IMR-90 (cell line): Measurements from ENCODE around the gene PLEKHA8. TPM values are rescaled to one million over a fixed set of nuclear protein-coding genes. Genes with fewer than 3 reads are reported as not detected.

ENCODE experiments used
- ATAC-seq: fragments of 200-7000 bp; cut with Tn5 transposase; 2 replicates; pipeline ENCODE4 v1.9.1; 2020; ENCODE audit warnings: low read depth, mild to moderate bottlenecking, moderate library complexity
- BruUV-seq: library from RNA; stranded (reverse); fragments of 400-500 nt; replicated peaks from 2 replicates; lab custom pipeline; 2021; lab: Mats Ljungman, UMichigan
- CTCF ChIA-PET: fragments of 300-600 bp; formaldehyde crosslinking; extraction: SDS; loops from one replicate; lab custom pipeline; 2021; ENCODE audit warnings: antibody characterized with exemption; lab: Yijun Ruan, JAX
- POLR2A ChIA-PET: fragments of 300-600 bp; sonication (Branson Sonifier 250); formaldehyde crosslinking; loops from one replicate; lab custom pipeline; 2022; ENCODE audit warnings: antibody characterized with exemption; ENCODE audit not compliant: unreplicated experiment; lab: Charles Lee
- DNase-seq: peaks from one replicate; pipeline ENCODE4 v3.0.0; 2013
- H2AFZ ChIP-seq: replicated peaks from 2 replicates; pipeline ENCODE3; 2013; ENCODE audit warnings: low read length, mild to moderate bottlenecking; ENCODE audit not compliant: poor library complexity
- H2AK5ac ChIP-seq: 2 replicates; pipeline ENCODE4 v1.6.1; 2013; ENCODE audit warnings: low read depth, low read length, inconsistent platforms
- H2AK9ac ChIP-seq: replicated peaks from 2 replicates; pipeline ENCODE3; 2013; ENCODE audit warnings: mild to moderate bottlenecking, low read depth, low read length, moderate library complexity; ENCODE audit not compliant: poor library complexity
- H2BK120ac ChIP-seq: 2 replicates; pipeline ENCODE4 v1.6.1; 2013; ENCODE audit warnings: low read depth, low read length, inconsistent platforms
- H2BK15ac ChIP-seq: 3 replicates; pipeline ENCODE4 v1.6.1; 2013; ENCODE audit warnings: low read depth, low read length, inconsistent platforms
- H2BK20ac ChIP-seq: 2 replicates; pipeline ENCODE4 v1.6.1; 2013; ENCODE audit warnings: low read depth, mild to moderate bottlenecking, inconsistent platforms, low read length, moderate library complexity
- H2BK5ac ChIP-seq: 2 replicates; pipeline ENCODE4 v1.6.1; 2013; ENCODE audit warnings: mild to moderate bottlenecking, low read depth, low read length, inconsistent platforms; ENCODE audit not compliant: poor library complexity, severe bottlenecking
- H3K14ac ChIP-seq: replicated peaks from 2 replicates; pipeline ENCODE4 v1.6.1; 2013; ENCODE audit warnings: low read depth, low read length, inconsistent platforms
- H3K18ac ChIP-seq: 2 replicates; pipeline ENCODE4 v1.6.1; 2013; ENCODE audit warnings: low read depth, low read length, control low read depth
- H3K23ac ChIP-seq: 2 replicates; pipeline ENCODE4 v1.6.1; 2013; ENCODE audit warnings: low read depth, low read length, inconsistent platforms
- H3K27ac ChIP-seq: 2 replicates; pipeline ENCODE4 v1.5.1; 2013; ENCODE audit warnings: mild to moderate bottlenecking, control low read depth, low read length; ENCODE audit not compliant: insufficient read depth
- H3K27me3 ChIP-seq: 2 replicates; pipeline ENCODE4 v1.6.1; 2013; ENCODE audit warnings: low read length; ENCODE audit not compliant: control insufficient read depth, insufficient read depth
- H3K36me3 ChIP-seq: 2 replicates; pipeline ENCODE4 v1.6.1; 2013; ENCODE audit warnings: low read length, mixed read lengths; ENCODE audit not compliant: control insufficient read depth, insufficient read depth
- H3K4ac ChIP-seq: 2 replicates; pipeline ENCODE4 v1.6.1; 2013; ENCODE audit warnings: low read depth, low read length, inconsistent platforms
- H3K4me1 ChIP-seq: 2 replicates; pipeline ENCODE4 v1.6.1; 2013; ENCODE audit warnings: low read length, mixed read lengths; ENCODE audit not compliant: control insufficient read depth, insufficient read depth
- H3K4me2 ChIP-seq: 2 replicates; pipeline ENCODE4 v1.6.1; 2013; ENCODE audit warnings: low read depth, mild to moderate bottlenecking, control low read depth, low read length, moderate library complexity
- H3K4me3 ChIP-seq: 2 replicates; pipeline ENCODE4 v1.5.1; 2013; ENCODE audit warnings: low read depth, mild to moderate bottlenecking, control low read depth, low read length, moderate library complexity; ENCODE audit not compliant: insufficient read depth
- H3K56ac ChIP-seq: 2 replicates; pipeline ENCODE4 v1.6.1; 2013; ENCODE audit warnings: low read length, inconsistent platforms; ENCODE audit not compliant: insufficient read depth; ENCODE audit errors: extremely low read depth
- H3K79me1 ChIP-seq, 2 experiments: 2 replicates each; pipeline ENCODE4 v1.6.1; 2013; ENCODE audit warnings: low read length in 2 of 2, inconsistent platforms in 1 of 2, low read depth in 1 of 2
- H3K9ac ChIP-seq: 2 replicates; pipeline ENCODE4 v1.6.1; 2013; ENCODE audit warnings: low read depth, low read length, control low read depth
- H3K9me1 ChIP-seq: 2 replicates; pipeline ENCODE4 v1.6.1; 2013; ENCODE audit warnings: low read length, inconsistent platforms; ENCODE audit not compliant: insufficient read depth
- H3K9me3 ChIP-seq: 2 replicates; pipeline ENCODE4 v1.6.1; 2013; ENCODE audit warnings: low read length; ENCODE audit not compliant: control insufficient read depth, insufficient read depth
- H4K20me1 ChIP-seq: 2 replicates; pipeline ENCODE4 v1.6.1; 2013; ENCODE audit warnings: low read length, inconsistent platforms; ENCODE audit not compliant: insufficient read depth
- H4K5ac ChIP-seq: 2 replicates; pipeline ENCODE4 v1.6.1; 2013; ENCODE audit warnings: mild to moderate bottlenecking, low read depth, low read length, control low read depth
- H4K8ac ChIP-seq, 2 experiments: 2 replicates each; pipeline ENCODE4 v1.6.1; 2013; ENCODE audit warnings: low read depth in 2 of 2, low read length in 2 of 2, control low read depth in 1 of 2, inconsistent platforms in 1 of 2
- H4K91ac ChIP-seq: 2 replicates; pipeline ENCODE4 v1.6.1; 2013; ENCODE audit warnings: low read depth, low read length, inconsistent platforms; ENCODE audit not compliant: insufficient read depth
- BHLHE40 ChIP-seq: fragments of 150-350 bp; IDR thresholded peaks from 2 replicates; pipeline ENCODE4 v1.6.1; 2016; ENCODE audit warnings: mild to moderate bottlenecking, low read depth, low read length
- CEBPB ChIP-seq: IDR thresholded peaks from 2 replicates; pipeline ENCODE4 v1.6.1; 2012; ENCODE audit warnings: low read depth, low read length, improper control_type of control experiment
- CHD1 ChIP-seq: IDR thresholded peaks from 2 replicates; pipeline ENCODE4 v1.6.1; 2012; ENCODE audit warnings: low read depth, low read length, improper control_type of control experiment
- FOS ChIP-seq: fragments of 150-350 bp; IDR thresholded peaks from 2 replicates; pipeline ENCODE4 v1.6.1; 2016; ENCODE audit warnings: low read depth, low read length
- MAZ ChIP-seq: IDR thresholded peaks from 2 replicates; pipeline ENCODE4 v1.6.1; 2012; ENCODE audit warnings: low read depth, mild to moderate bottlenecking, low read length, improper control_type of control experiment, moderate library complexity, borderline replicate concordance
- MXI1 ChIP-seq: IDR thresholded peaks from 2 replicates; pipeline ENCODE4 v1.6.1; 2012; ENCODE audit warnings: low read depth, mild to moderate bottlenecking, low read length, moderate library complexity, borderline replicate concordance
- POLR2A ChIP-seq: IDR thresholded peaks from 2 replicates; pipeline ENCODE4 v1.6.1; 2012; ENCODE audit warnings: mild to moderate bottlenecking, low read depth, low read length
- RAD21 ChIP-seq: IDR thresholded peaks from 2 replicates; pipeline ENCODE4 v1.6.1; 2012; ENCODE audit warnings: low read length, improper control_type of control experiment
- RFX5 ChIP-seq: IDR thresholded peaks from 2 replicates; pipeline ENCODE4 v1.8.0; 2012; ENCODE audit warnings: low read depth, mild to moderate bottlenecking, low read length, moderate library complexity
- SMC3 ChIP-seq: fragments of 150-350 bp; IDR thresholded peaks from 2 replicates; pipeline ENCODE4 v1.6.1; 2016; ENCODE audit warnings: low read depth, mild to moderate bottlenecking, antibody characterized with exemption, low read length, moderate library complexity
- WGBS, 2 experiments: methylation state at CpG; one replicate each; pipeline versions ENCODE4 v1.1.5 to v1.1.7; 2013; ENCODE audit warnings: missing lambda C conversion rate in 2 of 2; ENCODE audit not compliant: insufficient read length in 1 of 2; ENCODE audit errors: extremely low coverage in 2 of 2; 5-methylcytosine and 5-hydroxymethylcytosine counted together
- dilution Hi-C: fragments of 300-500 bp; cut with HindIII; formaldehyde crosslinking; loops from one replicate; pipeline ENCODE4 v1.14.3; 2018; ENCODE audit warnings: low sequenced_read_pairs; ENCODE audit not compliant: unreplicated experiment
- in situ Hi-C: fragments of 300-500 bp; cut with MboI; formaldehyde crosslinking; loops from 3 replicates; pipeline ENCODE4 v1.14.3; 2019; ENCODE audit warnings: low sequenced_read_pairs, inconsistent platforms, mixed read lengths
- intact Hi-C: fragments of 100-400 bp; cut with micrococcal nuclease; formaldehyde crosslinking; loops from 2 replicates; pipeline ENCODE4 v1.10.0; 2022
- polyA plus RNA-seq, 3 experiments: library from polyadenylated mRNA; depleted of rRNA; stranded (reverse); fragments of >200 nt; gene quantifications; 2 replicates each; pipeline ENCODE4 v1.2.3, GENCODE V29; 2012; ENCODE audit warnings: low replicate concordance in 1 of 3
- total RNA-seq: library from RNA; depleted of rRNA; stranded (reverse); fragments of >200 nt; gene quantifications from 2 replicates; pipeline ENCODE4 v1.2.3, GENCODE V29; 2012
- TF ChIP-seq, protein P1 (sequence below): conservative IDR thresholded peaks from 2 replicates; pipeline ENCODE4 v1.5.1; 2012; ENCODE audit warnings: mild to moderate bottlenecking, low read depth, low read length, improper control_type of control experiment
- TF ChIP-seq, protein P2 (sequence below): fragments of 150-350 bp; IDR thresholded peaks from 2 replicates; pipeline ENCODE4 v1.6.1; 2017; ENCODE audit warnings: mild to moderate bottlenecking, antibody characterized with exemption, low read length, low read depth

PLEKHA8 gene
- total and polyA plus RNA-seq, 2 of the 4 experiments (the other 2 are of a cell fraction): 3.6 to 9.7 TPM

DNA sequence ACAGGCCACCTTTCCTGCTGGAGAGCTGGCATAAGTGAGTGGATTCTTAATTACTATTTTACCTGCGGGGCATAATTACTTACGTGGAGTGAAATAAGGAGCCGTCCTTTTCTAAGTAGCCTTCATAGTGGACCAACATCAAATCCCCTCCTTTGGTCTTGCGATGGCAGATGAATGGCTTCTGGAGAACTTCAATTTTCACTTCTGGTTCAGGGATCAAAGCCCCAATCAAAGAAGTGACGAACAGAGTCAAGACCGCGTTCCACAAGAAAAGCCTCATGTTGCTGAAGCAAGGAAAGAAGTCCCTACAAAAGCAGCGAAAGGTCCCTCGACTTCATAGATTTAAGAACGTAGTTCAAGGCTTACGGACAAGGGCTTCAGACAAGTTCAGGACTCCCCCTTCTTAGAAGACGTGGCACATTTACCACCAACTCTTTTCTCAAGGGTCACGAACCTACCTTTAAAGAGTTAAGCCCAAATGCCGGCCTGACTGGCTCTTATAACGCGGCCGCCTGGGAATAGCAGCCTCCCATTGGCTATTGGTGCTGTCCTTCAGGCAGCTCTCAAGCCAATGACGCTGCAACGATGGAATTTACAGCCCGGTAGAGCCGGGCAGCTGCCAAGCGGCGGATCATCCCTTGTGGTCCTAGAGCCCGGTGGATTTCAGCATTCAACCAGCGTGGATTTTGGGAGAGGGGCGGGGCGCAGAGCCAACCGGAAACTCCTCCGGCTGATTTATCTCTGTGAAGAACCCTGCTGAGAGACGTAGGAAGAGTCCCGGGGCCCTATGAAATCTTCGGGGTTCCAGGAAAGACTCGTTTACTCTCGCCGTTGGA is 1.8 kb upstream of the PLEKHA8 start, which contains the start of gene FKBP14:
Gene FKBP14 (minus strand): TSS at position 474 of the 836 bp plus-strand sequence. CDS start 194 bp downstream, at position 280.
- Histone ChIP-seq H2BK5ac (peak within 1 kb of the TSS; percentile 84), H3K4me3 (peak within 1 kb of the TSS; percentile 81), H3K18ac (peak within 1 kb of the TSS; percentile 51), H3K4ac (peak within 1 kb of the TSS; percentile 93), H3K36me3 (peaks cover 5% of the 10 kb centered on the region), H3K14ac (peak within 1 kb of the TSS; percentile 98), H3K27me3 (no peaks in the 10 kb centered on the region), H3K4me1 (no peaks in the 10 kb centered on the region; the same call in 1 of the 2 replicates), H2AK9ac (peak within 1 kb of the TSS; percentile 8), H2AK5ac (peak within 1 kb of the TSS; percentile 79; the same call in 1 of the 2 replicates), H3K9ac (peak within 1 kb of the TSS; percentile 94), H3K23ac (peak within 1 kb of the TSS; percentile 99), H3K4me2 (peak within 1 kb of the TSS; percentile 99), H3K9me3 (no peaks in the 10 kb centered on the region), H3K79me1 (peaks cover 19 to 65% of the 10 kb centered on the region in 2 experiments), H4K8ac (peak within 1 kb of the TSS; percentile 71 to 94), H4K91ac (peak within 1 kb of the TSS; percentile 83), H2AFZ (peak within 1 kb of the TSS; percentile 90), H3K9me1 (peaks cover 7% of the 10 kb centered on the region), H4K20me1 (peaks cover 14% of the 10 kb centered on the region; the same call in 1 of the 2 replicates), H3K27ac (peak within 1 kb of the TSS; percentile 87), H4K5ac (peak within 1 kb of the TSS; percentile 45), H2BK20ac (peak within 1 kb of the TSS; percentile 87), H3K56ac (peak within 1 kb of the TSS; percentile 97), H2BK15ac (peak within 1 kb of the TSS; percentile 83), H2BK120ac (peak within 1 kb of the TSS; percentile 94)
- dilution Hi-C loops: no loop called here
- TSS peak; percentile 89 for BruUV-seq
- peak; percentile 86 for ATAC-seq
- 0% methylated on average over 14 of the region's 35 CpGs; no CpG with 5 or more reads in 1 of the 2 experiments for WGBS, 2 experiments
- CTCF ChIA-PET: no interaction called here
- intact Hi-C loops: loop anchor here (1.0 to 5.0 kb wide), 3 partner anchors 36 to 79 kb away; no protein-coding TSS in a partner anchor
- TF ChIP-seq, protein P1, sequence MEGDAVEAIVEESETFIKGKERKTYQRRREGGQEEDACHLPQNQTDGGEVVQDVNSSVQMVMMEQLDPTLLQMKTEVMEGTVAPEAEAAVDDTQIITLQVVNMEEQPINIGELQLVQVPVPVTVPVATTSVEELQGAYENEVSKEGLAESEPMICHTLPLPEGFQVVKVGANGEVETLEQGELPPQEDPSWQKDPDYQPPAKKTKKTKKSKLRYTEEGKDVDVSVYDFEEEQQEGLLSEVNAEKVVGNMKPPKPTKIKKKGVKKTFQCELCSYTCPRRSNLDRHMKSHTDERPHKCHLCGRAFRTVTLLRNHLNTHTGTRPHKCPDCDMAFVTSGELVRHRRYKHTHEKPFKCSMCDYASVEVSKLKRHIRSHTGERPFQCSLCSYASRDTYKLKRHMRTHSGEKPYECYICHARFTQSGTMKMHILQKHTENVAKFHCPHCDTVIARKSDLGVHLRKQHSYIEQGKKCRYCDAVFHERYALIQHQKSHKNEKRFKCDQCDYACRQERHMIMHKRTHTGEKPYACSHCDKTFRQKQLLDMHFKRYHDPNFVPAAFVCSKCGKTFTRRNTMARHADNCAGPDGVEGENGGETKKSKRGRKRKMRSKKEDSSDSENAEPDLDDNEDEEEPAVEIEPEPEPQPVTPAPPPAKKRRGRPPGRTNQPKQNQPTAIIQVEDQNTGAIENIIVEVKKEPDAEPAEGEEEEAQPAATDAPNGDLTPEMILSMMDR: no peak
- TF ChIP-seq BHLHE40 (no peak), FOS (peak; percentile 55; the same call in 1 of the 2 replicates), POLR2A (peak; percentile 78), RFX5 (no peak; the same call in 1 of the 2 replicates), SMC3 (no peak), CHD1 (no peak), RAD21 (no peak), MXI1 (peak; percentile 60; the same call in 1 of the 2 replicates), MAZ (no peak; the same call in 1 of the 2 replicates), CEBPB (0 out of 2 replicates have a peak, but pooled peaks have one; percentile 29)
- TF ChIP-seq, protein P2, sequence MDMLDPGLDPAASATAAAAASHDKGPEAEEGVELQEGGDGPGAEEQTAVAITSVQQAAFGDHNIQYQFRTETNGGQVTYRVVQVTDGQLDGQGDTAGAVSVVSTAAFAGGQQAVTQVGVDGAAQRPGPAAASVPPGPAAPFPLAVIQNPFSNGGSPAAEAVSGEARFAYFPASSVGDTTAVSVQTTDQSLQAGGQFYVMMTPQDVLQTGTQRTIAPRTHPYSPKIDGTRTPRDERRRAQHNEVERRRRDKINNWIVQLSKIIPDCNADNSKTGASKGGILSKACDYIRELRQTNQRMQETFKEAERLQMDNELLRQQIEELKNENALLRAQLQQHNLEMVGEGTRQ: peak; percentile 9; the same call in 1 of the 2 replicates
- POLR2A ChIA-PET: interaction anchor here (0.7 kb wide), 1 partner anchor 44 kb away, joined by 3 read pairs; no protein-coding TSS in a partner anchor
- peak; percentile 100 for DNase-seq
- in situ Hi-C loops: no loop called here
